ENCODE data around the gene DPH1.

- TF ChIP-seq CTCF (IDR thresholded peaks at IDR 0.05), result no peak
- no peak for TF ChIP-seq EP300 (IDR thresholded peaks at IDR 0.05)
- TF ChIP-seq POLR2A (IDR thresholded peaks at IDR 0.05), result no peak
These were observed 25.5 kb upstream of the DPH1 start for GRCh38 chr17:2004435-2004952.
